ENCODE results near the gene CDH24. TPM values are rescaled to one million over a fixed set of nuclear protein-coding genes. Genes with fewer than 3 reads are reported as not detected.

Gene CDH24
- total RNA-seq, 1 experiment from 2014 or later, result 7.9 TPM

DNA sequence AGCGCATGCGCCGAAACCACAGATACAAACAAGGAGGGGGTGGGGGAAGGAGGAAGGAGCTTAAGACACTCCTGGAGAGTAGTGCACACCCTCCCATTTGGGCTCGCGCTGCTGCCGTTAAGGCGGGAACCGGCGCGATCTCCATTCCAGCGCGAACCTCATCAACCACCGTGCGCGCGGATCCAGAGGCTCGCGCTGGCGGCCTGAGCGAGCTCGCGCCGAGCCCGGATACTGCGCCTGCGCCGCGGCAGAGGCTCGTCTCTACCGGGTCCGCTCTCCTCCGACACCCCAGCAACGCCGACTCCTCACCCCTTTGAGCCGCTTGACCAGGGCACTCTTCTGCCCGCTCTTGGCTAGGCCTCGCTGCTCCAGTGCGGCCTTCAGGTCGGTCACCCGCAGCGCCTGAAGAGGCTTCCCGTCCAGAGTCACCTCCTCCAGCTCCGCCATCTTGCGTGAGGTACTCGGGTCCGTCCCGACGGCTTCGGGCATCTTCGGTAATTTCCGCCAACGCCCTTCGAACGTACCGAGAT lies 37.4 kb upstream of the CDH24 start, which contains the start of gene ACIN1:
Gene ACIN1, minus strand, starts transcription at position 471 of the 530 bp plus-strand sequence. Its CDS starts 24 bp downstream, at position 447.
- BruUV-seq (replicated peaks), result no TSS peak
- Mint-ChIP-seq H3K4me3 (ENCODE audit: unreplicated experiment) (no peak within 1 kb of the TSS), H3K9me3 (ENCODE audit: unreplicated experiment) (no peaks in the 10 kb centered on the region), H3K4me1 (ENCODE audit: low read depth, unreplicated experiment) (peaks cover 10% of the 10 kb centered on the region), H3K27me3 (ENCODE audit: insufficient read depth, unreplicated experiment) (no peaks in the 10 kb centered on the region), H3K36me3 (ENCODE audit: insufficient read depth, unreplicated experiment) (peaks cover 48% of the 10 kb centered on the region), H3K27ac (ENCODE audit: unreplicated experiment) (no peak within 1 kb of the TSS)
- DNase-seq, result peak; percentile 78 to 85
- intact Hi-C loops (cut with micrococcal nuclease; ENCODE audit: unreplicated experiment), result loop anchor here (1.0 to 2.0 kb wide), 2 partner anchors 16 to 24 kb away; no protein-coding TSS in a partner anchor
- Histone ChIP-seq H3K36me3 (ENCODE audit: control insufficient read depth, insufficient read depth, low read length) (peaks cover 1% of the 10 kb centered on the region), H3K4me1 (peaks cover 3% of the 10 kb centered on the region; the same call in 1 of the 2 replicates), H3K4me3 (ENCODE audit: low read depth, low read length) (peak within 1 kb of the TSS; percentile 79), H3K27me3 (replicated peaks; ENCODE audit: control insufficient read depth, insufficient read depth, low read length) (no peaks in the 10 kb centered on the region), H3K9me3 (no peaks in the 10 kb centered on the region)
- POLR2A ChIA-PET, result interaction anchor here (0.6 to 2.2 kb wide), 26 partner anchors 10 to 227 kb away, joined by 3 to 23 read pairs (median 4); partner anchors contain the start of genes AJUBA, BCL2L2, CIROP and PABPN1
- CTCF ChIA-PET, result interaction anchor here (0.6 to 3.3 kb wide), 16 partner anchors 14 to 734 kb away, joined by 3 to 110 read pairs (median 8); partner anchors contain the start of genes CDH24 and PABPN1
- TF ChIP-seq, protein P1, sequence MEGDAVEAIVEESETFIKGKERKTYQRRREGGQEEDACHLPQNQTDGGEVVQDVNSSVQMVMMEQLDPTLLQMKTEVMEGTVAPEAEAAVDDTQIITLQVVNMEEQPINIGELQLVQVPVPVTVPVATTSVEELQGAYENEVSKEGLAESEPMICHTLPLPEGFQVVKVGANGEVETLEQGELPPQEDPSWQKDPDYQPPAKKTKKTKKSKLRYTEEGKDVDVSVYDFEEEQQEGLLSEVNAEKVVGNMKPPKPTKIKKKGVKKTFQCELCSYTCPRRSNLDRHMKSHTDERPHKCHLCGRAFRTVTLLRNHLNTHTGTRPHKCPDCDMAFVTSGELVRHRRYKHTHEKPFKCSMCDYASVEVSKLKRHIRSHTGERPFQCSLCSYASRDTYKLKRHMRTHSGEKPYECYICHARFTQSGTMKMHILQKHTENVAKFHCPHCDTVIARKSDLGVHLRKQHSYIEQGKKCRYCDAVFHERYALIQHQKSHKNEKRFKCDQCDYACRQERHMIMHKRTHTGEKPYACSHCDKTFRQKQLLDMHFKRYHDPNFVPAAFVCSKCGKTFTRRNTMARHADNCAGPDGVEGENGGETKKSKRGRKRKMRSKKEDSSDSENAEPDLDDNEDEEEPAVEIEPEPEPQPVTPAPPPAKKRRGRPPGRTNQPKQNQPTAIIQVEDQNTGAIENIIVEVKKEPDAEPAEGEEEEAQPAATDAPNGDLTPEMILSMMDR (IDR thresholded peaks at IDR 0.05; ENCODE audit: insufficient read depth in 1 of 2, low read depth in 1 of 2, low read length in 1 of 2, severe bottlenecking in 1 of 2, unreplicated experiment in 1 of 2), result no peak

DNA sequence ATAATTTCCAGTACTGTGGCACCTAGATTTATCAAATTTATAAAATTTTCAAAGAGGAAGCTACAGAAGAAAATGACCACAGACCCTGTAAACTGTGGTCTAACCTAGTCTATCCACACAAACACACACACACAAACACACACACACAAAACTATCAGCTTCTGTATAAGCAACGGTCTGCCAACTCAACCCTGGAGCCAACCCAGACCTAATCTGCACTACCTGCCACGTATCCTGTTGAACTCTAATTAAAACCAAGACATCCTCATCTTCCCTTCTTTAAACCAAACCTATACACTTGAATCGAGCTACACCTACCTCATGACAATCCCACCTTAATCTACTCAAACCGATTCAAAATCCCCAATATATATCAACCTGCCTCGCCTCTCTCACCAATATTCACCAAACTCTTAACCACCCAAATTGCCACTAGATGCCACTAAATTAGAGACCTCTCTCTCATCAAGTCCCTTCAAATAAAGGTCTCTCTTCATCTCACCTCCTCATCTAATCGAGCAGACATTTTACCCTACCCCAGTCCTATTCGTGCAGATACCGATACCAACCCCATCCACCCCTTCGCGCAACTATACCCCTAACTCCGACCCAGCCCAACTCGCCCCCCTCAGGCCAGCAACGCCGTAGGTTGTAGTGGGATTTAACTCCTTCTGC lies 36.8 kb upstream of the CDH24 start:
- no peak overlapping the region for H3K4me3 Mint-ChIP-seq (ENCODE audit: unreplicated experiment)
- H3K27ac Mint-ChIP-seq (ENCODE audit: unreplicated experiment), result no peak overlapping the region
- TF ChIP-seq, protein P1 (IDR thresholded peaks at IDR 0.05; ENCODE audit: insufficient read depth in 1 of 2, low read depth in 1 of 2, low read length in 1 of 2, severe bottlenecking in 1 of 2, unreplicated experiment in 1 of 2), result peak in 1 of 2 experiments; percentile 12
- Histone ChIP-seq H3K4me1 (peaks cover 3% of the 10 kb centered on the region; the same call in 1 of the 2 replicates), H3K4me3 (ENCODE audit: low read depth, low read length) (peak overlapping the region; percentile 49), H3K36me3 (ENCODE audit: control insufficient read depth, insufficient read depth, low read length) (peaks cover 2% of the 10 kb centered on the region), H3K27me3 (replicated peaks; ENCODE audit: control insufficient read depth, insufficient read depth, low read length) (no peaks in the 10 kb centered on the region), H3K9me3 (no peaks in the 10 kb centered on the region)
- CTCF ChIA-PET, result interaction anchor here (0.7 to 3.3 kb wide), 13 partner anchors 14 to 227 kb away, joined by 3 to 110 read pairs (median 10); partner anchors contain the start of genes CDH24 and PABPN1
- peaks cover 51% of the 10 kb centered on the region for H3K36me3 Mint-ChIP-seq (ENCODE audit: insufficient read depth, unreplicated experiment)
- H3K4me1 Mint-ChIP-seq (ENCODE audit: low read depth, unreplicated experiment), result peaks cover 10% of the 10 kb centered on the region
- DNase-seq, result no peak
- H3K27me3 Mint-ChIP-seq (ENCODE audit: insufficient read depth, unreplicated experiment), result no peaks in the 10 kb centered on the region
- POLR2A ChIA-PET, result interaction anchor here (0.6 to 2.2 kb wide), 19 partner anchors 10 to 228 kb away, joined by 3 to 23 read pairs (median 7); partner anchors contain the start of genes AJUBA and PABPN1
- intact Hi-C loops (cut with micrococcal nuclease; ENCODE audit: unreplicated experiment), result loop anchor here (2.0 kb wide), 1 partner anchor 23 kb away; no protein-coding TSS in a partner anchor
- BruUV-seq (replicated peaks), result TSS peak; percentile 49
- no peaks in the 10 kb centered on the region for H3K9me3 Mint-ChIP-seq (ENCODE audit: unreplicated experiment)

DNA sequence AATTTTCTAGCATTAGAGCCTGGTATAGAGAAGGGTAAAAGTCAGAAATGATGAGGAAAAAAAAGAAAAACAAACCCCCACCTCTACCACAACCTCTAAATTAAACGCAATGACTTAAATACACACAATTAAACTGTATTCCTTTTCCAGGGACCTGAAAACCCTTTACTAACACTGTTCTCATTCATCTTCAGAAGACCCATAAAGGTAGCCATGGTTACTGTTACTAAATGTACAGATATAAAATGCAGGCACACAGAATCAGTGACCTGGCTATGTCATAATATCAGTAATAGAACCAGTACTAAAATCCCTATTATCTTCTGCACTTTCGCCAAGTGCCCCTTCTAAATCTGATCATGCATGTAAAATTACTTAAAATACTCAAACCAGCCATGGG lies 36.2 kb upstream of the CDH24 start:
- CTCF ChIA-PET, result interaction anchor here (3.3 kb wide), 1 partner anchor 25 kb away, joined by 110 read pairs; no protein-coding TSS in a partner anchor
- DNase-seq, result no peak
- no peaks in the 10 kb centered on the region for H3K9me3 ChIP-seq
- peaks cover 2% of the 10 kb centered on the region for H3K36me3 ChIP-seq (ENCODE audit: control insufficient read depth, insufficient read depth, low read length)
- POLR2A ChIA-PET, result no interaction called here
- Mint-ChIP-seq H3K27me3 (ENCODE audit: insufficient read depth, unreplicated experiment) (no peaks in the 10 kb centered on the region), H3K4me1 (ENCODE audit: low read depth, unreplicated experiment) (peaks cover 10% of the 10 kb centered on the region), H3K4me3 (ENCODE audit: unreplicated experiment) (no peak overlapping the region), H3K9me3 (ENCODE audit: unreplicated experiment) (no peaks in the 10 kb centered on the region), H3K36me3 (ENCODE audit: insufficient read depth, unreplicated experiment) (peaks cover 50% of the 10 kb centered on the region), H3K27ac (ENCODE audit: unreplicated experiment) (no peak overlapping the region)
- TF ChIP-seq, protein P1 (IDR thresholded peaks at IDR 0.05; ENCODE audit: insufficient read depth in 1 of 2, low read depth in 1 of 2, low read length in 1 of 2, severe bottlenecking in 1 of 2, unreplicated experiment in 1 of 2), result no peak
- H3K4me1 ChIP-seq, result peaks cover 3% of the 10 kb centered on the region; the same call in 1 of the 2 replicates
- H3K4me3 ChIP-seq (ENCODE audit: low read depth, low read length), result peak overlapping the region; percentile 49
- intact Hi-C loops (cut with micrococcal nuclease; ENCODE audit: unreplicated experiment), result no loop called here
- BruUV-seq (replicated peaks), result no TSS peak
- no peaks in the 10 kb centered on the region for H3K27me3 ChIP-seq (replicated peaks; ENCODE audit: control insufficient read depth, insufficient read depth, low read length)
